Bronchus fibroblast of lung (primary cell): ENCODE measurements around the gene BTBD6. TPM values are rescaled to one million over a fixed set of nuclear protein-coding genes. Genes with fewer than 3 reads are reported as not detected.

ENCODE experiments used
- total RNA-seq: library from RNA; depleted of rRNA; stranded (reverse); fragments of >200 nt; gene quantifications from 2 replicates; pipeline ENCODE4 v1.2.3, GENCODE V29; 2015

The BTBD6 gene
- 56.2 and 63.7 TPM in 2 replicates for total RNA-seq

DNA sequence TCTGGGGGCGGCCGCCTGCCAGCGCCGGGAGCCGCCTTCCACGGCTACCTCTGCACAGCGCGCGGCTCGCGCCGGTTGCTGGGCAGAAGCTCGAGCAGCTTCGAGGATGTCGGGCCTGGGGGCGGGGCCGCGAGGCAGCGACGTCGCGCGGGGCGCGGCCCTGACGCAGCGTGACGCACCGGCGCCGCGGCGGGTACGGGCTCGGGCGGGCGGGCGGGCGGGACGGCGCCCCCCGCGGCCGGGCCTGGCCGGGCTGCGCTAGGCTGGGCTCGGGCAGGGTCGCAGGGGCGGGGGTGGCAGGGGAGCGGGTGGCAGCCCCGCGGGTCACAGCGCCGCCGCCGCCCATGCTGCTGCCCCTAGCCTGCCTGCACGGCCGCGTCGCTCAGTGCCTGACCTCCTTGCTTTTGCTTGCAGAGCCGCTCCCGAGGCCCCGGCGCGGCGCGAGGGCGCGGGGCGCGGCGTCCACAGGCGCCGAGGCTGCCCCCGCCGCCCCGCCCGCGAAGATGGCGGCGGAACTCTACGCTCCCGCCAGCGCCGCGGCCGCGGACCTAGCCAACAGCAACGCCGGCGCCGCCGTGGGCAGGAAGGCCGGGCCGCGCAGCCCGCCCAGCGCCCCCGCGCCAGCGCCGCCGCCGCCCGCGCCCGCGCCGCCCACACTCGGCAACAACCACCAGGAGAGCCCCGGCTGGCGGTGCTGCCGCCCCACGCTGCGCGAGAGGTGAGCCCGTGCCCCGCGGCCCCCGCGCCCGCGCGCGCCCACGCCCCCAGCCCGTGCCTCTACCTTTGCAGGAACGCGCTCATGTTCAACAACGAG is at the start of gene BTBD6:
Gene BTBD6 (plus strand): TSS at position 166 of the 814 bp plus-strand sequence. CDS start 179 bp downstream, at position 345.

Other genes with a start within 250 kb of the BTBD6 start
- 38.5 and 38.7 TPM in 2 replicates for gene CDCA4, start 227.4 kb upstream of the BTBD6 start, total RNA-seq
- gene GPR132, start 183.1 kb upstream of the BTBD6 start, total RNA-seq: not detected in 2 replicates
- gene JAG2, start 79.8 kb upstream of the BTBD6 start, total RNA-seq: 0.30 and 0.50 TPM in 2 replicates
- gene NUDT14, start 67.2 kb upstream of the BTBD6 start, total RNA-seq: 6.1 and 6.7 TPM in 2 replicates
- gene BRF1, start 52.5 kb downstream of the BTBD6 start, total RNA-seq: 26.8 and 27.2 TPM in 2 replicates
- 40.3 and 40.5 TPM in 2 replicates for gene PACS2, start 66.2 kb downstream of the BTBD6 start, total RNA-seq
- gene TEX22, start 150.0 kb downstream of the BTBD6 start, total RNA-seq: under 0.01 TPM in 1 of 2 replicates, not detected in the other
- gene MTA1, start 171.3 kb downstream of the BTBD6 start, total RNA-seq: 39.2 and 47.0 TPM in 2 replicates
- 102 and 104 TPM in 2 replicates for gene CRIP2, start 226.3 kb downstream of the BTBD6 start, total RNA-seq
- gene CRIP1, start 238.4 kb downstream of the BTBD6 start, total RNA-seq: 1.7 and 3.3 TPM in 2 replicates
- gene TEDC1, start 242.7 kb downstream of the BTBD6 start, total RNA-seq: 16.3 and 19.2 TPM in 2 replicates